H9 (cell line): ENCODE data around the gene ANKRD16. TPM values are rescaled to one million over a fixed set of nuclear protein-coding genes. Genes with fewer than 3 reads are reported as not detected.

Experiments
- DNase-seq: peaks from one replicate; pipeline ENCODE4 v3.0.0-alpha.2; 2017
- H2AFZ ChIP-seq: one replicate; pipeline ENCODE4 v1.6.1; 2013; ENCODE audit warnings: mild to moderate bottlenecking, low read length, control low read depth, moderate library complexity
- H2AK5ac ChIP-seq: 2 replicates; pipeline ENCODE4 v1.6.1; 2013; ENCODE audit warnings: low read length, control low read depth, mixed read lengths; ENCODE audit not compliant: insufficient read length
- H2BK120ac ChIP-seq: one replicate; pipeline ENCODE4 v1.6.1; 2013; ENCODE audit warnings: low read depth, mild to moderate bottlenecking, low read length, control low read depth, inconsistent platforms; ENCODE audit not compliant: poor library complexity, severe bottlenecking
- H2BK12ac ChIP-seq: 2 replicates; pipeline ENCODE4 v1.6.1; 2013; ENCODE audit warnings: low read length, control low read depth, mixed read lengths, low read depth; ENCODE audit not compliant: insufficient read length
- H2BK15ac ChIP-seq: 2 replicates; pipeline ENCODE4 v1.6.1; 2013; ENCODE audit warnings: low read depth, low read length, control low read depth
- H2BK20ac ChIP-seq: one replicate; pipeline ENCODE4 v1.6.1; 2013; ENCODE audit warnings: low read depth, mild to moderate bottlenecking, low read length, control low read depth, inconsistent platforms; ENCODE audit not compliant: poor library complexity, severe bottlenecking
- H2BK5ac ChIP-seq: 2 replicates; pipeline ENCODE4 v1.6.1; 2013; ENCODE audit warnings: low read length, control low read depth, mixed read lengths; ENCODE audit not compliant: insufficient read length
- H3K14ac ChIP-seq: 2 replicates; pipeline ENCODE4 v1.6.1; 2013; ENCODE audit warnings: low read length, control low read depth; ENCODE audit not compliant: insufficient read depth
- H3K18ac ChIP-seq: 2 replicates; pipeline ENCODE4 v1.6.1; 2013; ENCODE audit warnings: low read depth, mild to moderate bottlenecking, mixed read lengths, low read length, control low read depth; ENCODE audit not compliant: insufficient read length
- H3K23ac ChIP-seq: 2 replicates; pipeline ENCODE4 v1.6.1; 2013; ENCODE audit warnings: low read length, control low read depth, mixed read lengths, low read depth; ENCODE audit not compliant: insufficient read length
- H3K23me2 ChIP-seq: 2 replicates; pipeline ENCODE4 v1.6.1; 2013; ENCODE audit warnings: low read depth, mild to moderate bottlenecking, mixed read lengths, low read length, control low read depth; ENCODE audit not compliant: insufficient read length, poor library complexity, severe bottlenecking
- H3K27ac ChIP-seq: 2 replicates; pipeline ENCODE4 v1.5.1; 2013; ENCODE audit warnings: low read length, control low read depth, mixed read lengths, low read depth; ENCODE audit not compliant: insufficient read length
- H3K27me3 ChIP-seq: 2 replicates; pipeline ENCODE4 v1.6.1; 2013; ENCODE audit warnings: low read length, control low read depth, inconsistent platforms; ENCODE audit not compliant: insufficient read depth
- H3K4ac ChIP-seq: 2 replicates; pipeline ENCODE4 v1.6.1; 2013; ENCODE audit warnings: low read depth, mild to moderate bottlenecking, control low read depth, inconsistent platforms, low read length, moderate library complexity
- H3K4me1 ChIP-seq: 2 replicates; pipeline ENCODE4 v1.6.1; 2013; ENCODE audit warnings: low read length, control low read depth, inconsistent platforms; ENCODE audit not compliant: insufficient read depth
- H3K4me2 ChIP-seq: 2 replicates; pipeline ENCODE4 v1.6.1; 2013; ENCODE audit warnings: low read length, control low read depth, mixed read lengths; ENCODE audit not compliant: insufficient read length, insufficient read depth
- H3K56ac ChIP-seq: 2 replicates; pipeline ENCODE4 v1.6.1; 2013; ENCODE audit warnings: low read depth, mild to moderate bottlenecking, mixed read lengths, low read length, control low read depth; ENCODE audit not compliant: insufficient read length
- H3K79me1 ChIP-seq: 2 replicates; pipeline ENCODE4 v1.6.1; 2013; ENCODE audit warnings: low read depth, mild to moderate bottlenecking, moderate library complexity, low read length, control low read depth, inconsistent platforms; ENCODE audit not compliant: insufficient read depth, poor library complexity, severe bottlenecking
- H3K79me2 ChIP-seq: 2 replicates; pipeline ENCODE4 v1.6.1; 2013; ENCODE audit warnings: low read length, control low read depth, inconsistent platforms; ENCODE audit not compliant: insufficient read depth
- H3K9ac ChIP-seq: 2 replicates; pipeline ENCODE4 v1.6.1; 2013; ENCODE audit warnings: low read length, control low read depth, mixed read lengths; ENCODE audit not compliant: insufficient read length; ENCODE audit errors: extremely low read depth
- H3K9me3 ChIP-seq: one replicate; pipeline ENCODE4 v1.6.1; 2013; ENCODE audit warnings: low read depth, low read length, inconsistent platforms; ENCODE audit not compliant: control insufficient read depth
- H3T11ph ChIP-seq: one replicate; pipeline ENCODE4 v1.6.1; 2013; ENCODE audit warnings: mild to moderate bottlenecking, low read length, control low read depth, inconsistent platforms
- H4K20me1 ChIP-seq: one replicate; pipeline ENCODE4 v1.6.1; 2013; ENCODE audit not compliant: control insufficient read depth, insufficient read length, insufficient read depth
- H4K5ac ChIP-seq: 2 replicates; pipeline ENCODE4 v1.6.1; 2013; ENCODE audit warnings: low read depth, mild to moderate bottlenecking, mixed read lengths, low read length, control low read depth; ENCODE audit not compliant: insufficient read length
- H4K8ac ChIP-seq: replicated peaks from 2 replicates; pipeline ENCODE4 v1.6.1; 2013; ENCODE audit warnings: low read length, control low read depth, mixed read lengths, low read depth; ENCODE audit not compliant: insufficient read length
- H4K91ac ChIP-seq: 2 replicates; pipeline ENCODE4 v1.6.1; 2013; ENCODE audit warnings: low read depth, mild to moderate bottlenecking, moderate library complexity, mixed read lengths, low read length, control low read depth; ENCODE audit not compliant: insufficient read length
- H3K27ac Mint-ChIP-seq, 3 experiments: 2 replicates in 2 of 3; 3 replicates in 1 of 3; pipeline ENCODE4 v1.8.0; 2020 to 2021; ENCODE audit warnings: mixed read lengths in 3 of 3, mild to moderate bottlenecking in 1 of 3, moderate library complexity in 1 of 3
- H3K27me3 Mint-ChIP-seq: 2 replicates; pipeline ENCODE4 v1.8.0; 2021; ENCODE audit warnings: low read depth, mild to moderate bottlenecking, moderate library complexity, mixed read lengths
- H3K36me3 Mint-ChIP-seq, 3 experiments: 2 replicates in 2 of 3; 3 replicates in 1 of 3; pipeline ENCODE4 v1.8.0; 2020 to 2021; ENCODE audit warnings: low read depth in 3 of 3, mixed read lengths in 3 of 3; ENCODE audit not compliant: insufficient read depth in 1 of 3
- H3K4me1 Mint-ChIP-seq, 2 experiments: 2 replicates each; pipeline ENCODE4 v1.8.0; 2020; ENCODE audit warnings: mixed read lengths in 2 of 2
- H3K4me3 Mint-ChIP-seq, 2 experiments: 2 replicates in 1 of 2; 3 replicates in 1 of 2; pipeline ENCODE4 v1.8.0; 2020 to 2021; ENCODE audit warnings: mild to moderate bottlenecking in 2 of 2, mixed read lengths in 2 of 2, moderate library complexity in 1 of 2
- H3K9me3 Mint-ChIP-seq, 2 experiments: 2 replicates in 1 of 2; 3 replicates in 1 of 2; pipeline ENCODE4 v1.8.0; 2020; ENCODE audit warnings: mild to moderate bottlenecking in 2 of 2, mixed read lengths in 2 of 2, moderate library complexity in 1 of 2
- WGBS: extraction: QIAGEN DNeasy Blood & Tissue Kit; methylation state at CpG from one replicate; pipeline ENCODE4 v1.1.7; 2013; ENCODE audit warnings: missing lambda C conversion rate, low lambda C conversion rate, mixed read lengths; ENCODE audit not compliant: insufficient read length; ENCODE audit errors: extremely low coverage; 5-methylcytosine and 5-hydroxymethylcytosine counted together
- total RNA-seq: library from RNA; stranded (reverse); gene quantifications from 2 replicates; pipeline ENCODE4 v1.2.1, GENCODE V29; 2021
- TF ChIP-seq, protein P1 (sequence below): fragments of 200-600 bp; sonication (generic); conservative IDR thresholded peaks from 3 replicates; pipeline ENCODE4 v1.8.0; 2021; ENCODE audit warnings: antibody characterized with exemption, mild to moderate bottlenecking

ANKRD16 gene
- total RNA-seq, 1 experiment from 2014 or later, result 11.4 TPM

DNA sequence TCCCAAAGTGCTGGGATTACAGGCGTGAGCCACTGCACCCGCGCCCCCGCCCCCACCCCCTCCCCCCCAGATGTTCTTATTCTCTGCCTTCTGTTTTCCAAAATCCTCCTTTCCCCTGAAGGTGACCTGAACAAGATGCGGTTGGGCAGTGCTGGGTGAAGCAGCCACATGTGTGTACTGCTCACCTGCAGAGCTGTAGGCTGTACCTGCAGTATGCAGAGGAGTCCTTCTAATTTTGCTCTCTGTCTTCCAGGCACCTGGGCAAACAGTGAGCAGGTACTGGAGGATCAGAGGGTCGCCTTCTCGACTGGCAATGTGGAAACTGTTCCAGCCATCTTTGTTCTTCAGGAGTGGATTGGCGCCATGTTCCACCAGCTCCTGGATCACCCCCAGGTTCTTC, 2.1 kb downstream of the ANKRD16 start:
- Histone ChIP-seq H3K4me2 (no peak overlapping the region), H3K4ac (no peak overlapping the region), H2BK12ac (no peak overlapping the region), H2BK120ac (no peak overlapping the region), H3K9me3 (no peaks in the 10 kb centered on the region), H3K79me2 (peaks cover 6% of the 10 kb centered on the region; the same call in 1 of the 2 replicates), H3K23ac (no peak overlapping the region), H3K23me2 (peaks cover 9% of the 10 kb centered on the region), H3K79me1 (no peaks in the 10 kb centered on the region), H4K20me1 (no peaks in the 10 kb centered on the region), H2AFZ (no peak overlapping the region), H2BK20ac (no peak overlapping the region), H3K27ac (no peak overlapping the region), H3K9ac (no peak overlapping the region), H3K27me3 (no peaks in the 10 kb centered on the region), H2BK5ac (no peak overlapping the region), H3K18ac (no peak overlapping the region), H4K91ac (no peak overlapping the region), H4K5ac (no peak overlapping the region), H3K14ac (no peak overlapping the region), H2BK15ac (no peak overlapping the region), H3K4me1 (peaks cover 5% of the 10 kb centered on the region; the same call in 1 of the 2 replicates), H3K56ac (no peak overlapping the region), H4K8ac (no peak overlapping the region), H3T11ph (no peak overlapping the region), H2AK5ac (no peak overlapping the region)
- Mint-ChIP-seq H3K36me3 (peaks cover 31 to 53% (median 52%) of the 10 kb centered on the region in 3 experiments), H3K27ac (no peak overlapping the region), H3K27me3 (no peaks in the 10 kb centered on the region), H3K4me3 (peak overlapping the region; percentile 80 to 97; a peak in 4 of 5 replicates), H3K4me1 (peaks cover 24 to 30% of the 10 kb centered on the region in 2 experiments), H3K9me3 (no peaks in the 10 kb centered on the region)
- TF ChIP-seq, protein P1, sequence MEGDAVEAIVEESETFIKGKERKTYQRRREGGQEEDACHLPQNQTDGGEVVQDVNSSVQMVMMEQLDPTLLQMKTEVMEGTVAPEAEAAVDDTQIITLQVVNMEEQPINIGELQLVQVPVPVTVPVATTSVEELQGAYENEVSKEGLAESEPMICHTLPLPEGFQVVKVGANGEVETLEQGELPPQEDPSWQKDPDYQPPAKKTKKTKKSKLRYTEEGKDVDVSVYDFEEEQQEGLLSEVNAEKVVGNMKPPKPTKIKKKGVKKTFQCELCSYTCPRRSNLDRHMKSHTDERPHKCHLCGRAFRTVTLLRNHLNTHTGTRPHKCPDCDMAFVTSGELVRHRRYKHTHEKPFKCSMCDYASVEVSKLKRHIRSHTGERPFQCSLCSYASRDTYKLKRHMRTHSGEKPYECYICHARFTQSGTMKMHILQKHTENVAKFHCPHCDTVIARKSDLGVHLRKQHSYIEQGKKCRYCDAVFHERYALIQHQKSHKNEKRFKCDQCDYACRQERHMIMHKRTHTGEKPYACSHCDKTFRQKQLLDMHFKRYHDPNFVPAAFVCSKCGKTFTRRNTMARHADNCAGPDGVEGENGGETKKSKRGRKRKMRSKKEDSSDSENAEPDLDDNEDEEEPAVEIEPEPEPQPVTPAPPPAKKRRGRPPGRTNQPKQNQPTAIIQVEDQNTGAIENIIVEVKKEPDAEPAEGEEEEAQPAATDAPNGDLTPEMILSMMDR, result no peak
- no CpG with 5 or more reads among the region's 8 CpGs for WGBS
- no peak for DNase-seq
